ENCODE measurements around the gene STAT6.

STAT6 gene

GRCh38 chr12:57096099-57096572 is 15.0 kb downstream of the STAT6 start:
- Histone ChIP-seq H3K4me1 (ENCODE audit: control insufficient read depth, insufficient read depth, low read depth, low read length) (peaks cover 30% of the 10 kb centered on the region), H3K79me1 (replicated peaks; ENCODE audit: low read length, poor library complexity, severe bottlenecking) (peaks cover 24% of the 10 kb centered on the region), H3K4ac (ENCODE audit: low read depth in 1 of 2, low read length in 2 of 2) (no peak overlapping the region), H2BK5ac (ENCODE audit: low read depth, low read length, poor library complexity, severe bottlenecking) (no peak overlapping the region), H4K91ac (ENCODE audit: low read length) (peak overlapping the region; percentile 18), H3K23ac (ENCODE audit: low read length in 2 of 2) (no peak overlapping the region), H2BK12ac (ENCODE audit: low read length in 2 of 2) (peak overlapping the region in 1 of 2 experiments; percentile 38), H3K14ac (ENCODE audit: low read length in 2 of 2) (no peak overlapping the region), H2BK120ac (ENCODE audit: low read depth, low read length) (no peak overlapping the region), H2BK15ac (ENCODE audit: low read depth, poor library complexity, severe bottlenecking) (no peak overlapping the region), H3K4me3 (ENCODE audit: insufficient read depth in 1 of 2, low read depth in 1 of 2, low read length in 2 of 2) (no peak overlapping the region), H3K18ac (ENCODE audit: low read depth in 1 of 2, low read length in 2 of 2) (no peak overlapping the region), H3K4me2 (ENCODE audit: low read length, poor library complexity, severe bottlenecking) (no peak overlapping the region), H3K9ac (ENCODE audit: low read length) (peak overlapping the region; percentile 67), H2AK5ac (ENCODE audit: low read length, severe bottlenecking) (no peak overlapping the region), H3K27ac (ENCODE audit: low read length, poor library complexity, severe bottlenecking) (peak overlapping the region; percentile 19), H3K9me3 (ENCODE audit: control insufficient read depth, low read length) (no peaks in the 10 kb centered on the region), H3K27me3 (ENCODE audit: control insufficient read depth in 1 of 2, insufficient read depth in 1 of 2, low read length in 2 of 2) (no peaks in the 10 kb centered on the region), H2AFZ (ENCODE audit: low read depth, low read length) (no peak overlapping the region), H4K8ac (ENCODE audit: low read length) (peak overlapping the region; percentile 27), H3K36me3 (ENCODE audit: control insufficient read depth in 1 of 2, insufficient read depth in 2 of 2, low read depth in 1 of 2, low read length in 2 of 2) (peaks cover 75 to 92% of the 10 kb centered on the region in 2 experiments)
- no peak for DNase-seq
- WGBS = 94% methylated on average over 2 of the region's 6 CpGs

- Histone ChIP-seq H3K79me1 (replicated peaks; ENCODE audit: low read length, poor library complexity, severe bottlenecking) (peaks cover 24% of the 10 kb centered on the region), H3K14ac (ENCODE audit: low read length in 2 of 2) (no peak overlapping the region), H3K23ac (ENCODE audit: low read length in 2 of 2) (no peak overlapping the region), H2BK12ac (ENCODE audit: low read length in 2 of 2) (no peak overlapping the region), H2BK15ac (ENCODE audit: low read depth, poor library complexity, severe bottlenecking) (no peak overlapping the region), H4K8ac (ENCODE audit: low read length) (no peak overlapping the region), H2BK120ac (ENCODE audit: low read depth, low read length) (no peak overlapping the region), H2AK5ac (ENCODE audit: low read length, severe bottlenecking) (no peak overlapping the region), H2AFZ (ENCODE audit: low read depth, low read length) (no peak overlapping the region), H3K9me3 (ENCODE audit: control insufficient read depth, low read length) (no peaks in the 10 kb centered on the region), H3K9ac (ENCODE audit: low read length) (peak overlapping the region; percentile 67), H3K18ac (ENCODE audit: low read depth in 1 of 2, low read length in 2 of 2) (peak overlapping the region in 1 of 2 experiments; percentile 34), H3K4ac (ENCODE audit: low read depth in 1 of 2, low read length in 2 of 2) (peak overlapping the region in 1 of 2 experiments; percentile 42), H3K4me2 (ENCODE audit: low read length, poor library complexity, severe bottlenecking) (no peak overlapping the region), H3K27me3 (ENCODE audit: control insufficient read depth in 1 of 2, insufficient read depth in 1 of 2, low read length in 2 of 2) (no peaks in the 10 kb centered on the region), H3K27ac (ENCODE audit: low read length, poor library complexity, severe bottlenecking) (no peak overlapping the region), H3K4me1 (ENCODE audit: control insufficient read depth, insufficient read depth, low read depth, low read length) (peaks cover 37% of the 10 kb centered on the region), H2BK5ac (ENCODE audit: low read depth, low read length, poor library complexity, severe bottlenecking) (no peak overlapping the region), H4K91ac (ENCODE audit: low read length) (no peak overlapping the region), H3K36me3 (ENCODE audit: control insufficient read depth in 1 of 2, insufficient read depth in 2 of 2, low read depth in 1 of 2, low read length in 2 of 2) (peaks cover 82 to 90% of the 10 kb centered on the region in 2 experiments), H3K4me3 (ENCODE audit: insufficient read depth in 1 of 2, low read depth in 1 of 2, low read length in 2 of 2) (no peak overlapping the region)
- no peak for DNase-seq
- WGBS = 96% methylated on average over 3 of the region's 3 CpGs
Measured at GRCh38 chr12:57095440-57095839, 15.7 kb downstream of the STAT6 start.

GRCh38 chr12:57094208-57095160 is 16.7 kb downstream of the STAT6 start:
- peak overlapping the region in 1 of 2 experiments; percentile 5 for H3K4me3 ChIP-seq (ENCODE audit: insufficient read depth in 1 of 2, low read depth in 1 of 2, low read length in 2 of 2)
- no peak overlapping the region for H3K4me2 ChIP-seq (ENCODE audit: low read length, poor library complexity, severe bottlenecking)
- H3K4ac ChIP-seq (ENCODE audit: low read depth in 1 of 2, low read length in 2 of 2) = peak overlapping the region; percentile 15 to 76
- WGBS = 63% methylated on average over 13 of the region's 15 CpGs
- no peak overlapping the region for H2AFZ ChIP-seq (ENCODE audit: low read depth, low read length)
- peak overlapping the region; percentile 29 for H2BK15ac ChIP-seq (ENCODE audit: low read depth, poor library complexity, severe bottlenecking)
- peaks cover 76 to 81% of the 10 kb centered on the region in 2 experiments for H3K36me3 ChIP-seq (ENCODE audit: control insufficient read depth in 1 of 2, insufficient read depth in 2 of 2, low read depth in 1 of 2, low read length in 2 of 2)
- no peaks in the 10 kb centered on the region for H3K9me3 ChIP-seq (ENCODE audit: control insufficient read depth, low read length)
- DNase-seq = no peak
- H4K91ac ChIP-seq (ENCODE audit: low read length) = peak overlapping the region; percentile 55
- H2AK5ac ChIP-seq (ENCODE audit: low read length, severe bottlenecking) = no peak overlapping the region
- H2BK12ac ChIP-seq (ENCODE audit: low read length in 2 of 2) = peak overlapping the region; percentile 7 to 88
- peak overlapping the region; percentile 83 for H4K8ac ChIP-seq (ENCODE audit: low read length)
- H3K27ac ChIP-seq (ENCODE audit: low read length, poor library complexity, severe bottlenecking) = peak overlapping the region; percentile 27
- H3K23ac ChIP-seq (ENCODE audit: low read length in 2 of 2) = peak overlapping the region in 1 of 2 experiments; percentile 36
- no peak overlapping the region for H2BK5ac ChIP-seq (ENCODE audit: low read depth, low read length, poor library complexity, severe bottlenecking)
- peaks cover 38% of the 10 kb centered on the region for H3K4me1 ChIP-seq (ENCODE audit: control insufficient read depth, insufficient read depth, low read depth, low read length)
- peaks cover 22% of the 10 kb centered on the region for H3K79me1 ChIP-seq (replicated peaks; ENCODE audit: low read length, poor library complexity, severe bottlenecking)
- H3K9ac ChIP-seq (ENCODE audit: low read length) = peak overlapping the region; percentile 67
- no peaks in the 10 kb centered on the region for H3K27me3 ChIP-seq (ENCODE audit: control insufficient read depth in 1 of 2, insufficient read depth in 1 of 2, low read length in 2 of 2)
- peak overlapping the region in 1 of 2 experiments; percentile 88 for H3K14ac ChIP-seq (ENCODE audit: low read length in 2 of 2)
- H2BK120ac ChIP-seq (ENCODE audit: low read depth, low read length) = no peak overlapping the region
- H3K18ac ChIP-seq (ENCODE audit: low read depth in 1 of 2, low read length in 2 of 2) = peak overlapping the region; percentile 56 to 91

Measured in mesenchymal stem cell (in vitro differentiated cells and primary cell).